ENCODE measurements around the gene PHETA2.

Gene PHETA2

GRCh38 chr22:42074132-42074811, at the start of gene PHETA2:
Gene PHETA2, plus strand, starts transcription at chr22:42074248. Its CDS starts 3,046 bp downstream, at chr22:42077294.
- in situ Hi-C loops (cut with MboI; ENCODE audit: low sequenced_read_pairs): no loop called here

DNA sequence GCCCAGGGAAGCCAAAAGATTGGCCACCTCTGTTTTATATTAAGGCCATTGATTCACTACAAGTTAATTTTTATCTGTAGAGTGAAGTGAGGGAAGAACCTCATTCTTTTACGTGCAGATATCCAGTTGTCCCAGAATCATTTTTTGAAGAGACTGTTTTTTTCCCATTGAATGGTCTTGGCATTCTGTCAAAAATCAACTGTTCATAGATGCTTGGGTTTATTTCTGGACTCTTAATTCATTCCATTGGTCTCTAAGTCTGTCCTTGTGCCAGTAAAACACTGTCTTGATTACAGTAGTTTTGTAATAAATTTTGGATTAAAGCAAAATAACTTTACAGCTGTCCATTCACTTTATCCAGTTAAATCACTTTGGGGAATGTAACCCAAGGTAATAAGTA, 48.6 kb upstream of the PHETA2 start:
- in situ Hi-C loops (cut with MboI; ENCODE audit: low sequenced_read_pairs): no loop called here

DNA sequence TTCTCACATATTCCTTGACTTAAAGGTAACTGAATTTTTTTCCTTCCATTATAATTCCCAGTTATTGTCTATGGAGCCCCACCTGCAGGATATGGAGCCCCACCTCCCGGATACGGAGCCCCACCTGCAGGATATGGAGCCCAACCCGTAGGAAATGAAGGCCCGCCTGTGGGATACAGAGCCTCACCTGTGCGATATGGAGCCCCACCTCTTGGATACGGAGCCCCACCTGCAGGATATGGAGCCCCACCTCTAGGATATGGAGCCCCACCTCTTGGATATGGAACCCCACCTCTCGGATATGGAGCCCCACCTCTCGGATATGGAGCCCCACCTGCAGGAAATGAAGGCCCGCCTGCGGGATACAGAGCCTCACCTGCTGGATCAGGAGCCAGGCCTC, 47.3 kb upstream of the PHETA2 start:
- in situ Hi-C loops (cut with MboI; ENCODE audit: low sequenced_read_pairs): no loop called here

DNA sequence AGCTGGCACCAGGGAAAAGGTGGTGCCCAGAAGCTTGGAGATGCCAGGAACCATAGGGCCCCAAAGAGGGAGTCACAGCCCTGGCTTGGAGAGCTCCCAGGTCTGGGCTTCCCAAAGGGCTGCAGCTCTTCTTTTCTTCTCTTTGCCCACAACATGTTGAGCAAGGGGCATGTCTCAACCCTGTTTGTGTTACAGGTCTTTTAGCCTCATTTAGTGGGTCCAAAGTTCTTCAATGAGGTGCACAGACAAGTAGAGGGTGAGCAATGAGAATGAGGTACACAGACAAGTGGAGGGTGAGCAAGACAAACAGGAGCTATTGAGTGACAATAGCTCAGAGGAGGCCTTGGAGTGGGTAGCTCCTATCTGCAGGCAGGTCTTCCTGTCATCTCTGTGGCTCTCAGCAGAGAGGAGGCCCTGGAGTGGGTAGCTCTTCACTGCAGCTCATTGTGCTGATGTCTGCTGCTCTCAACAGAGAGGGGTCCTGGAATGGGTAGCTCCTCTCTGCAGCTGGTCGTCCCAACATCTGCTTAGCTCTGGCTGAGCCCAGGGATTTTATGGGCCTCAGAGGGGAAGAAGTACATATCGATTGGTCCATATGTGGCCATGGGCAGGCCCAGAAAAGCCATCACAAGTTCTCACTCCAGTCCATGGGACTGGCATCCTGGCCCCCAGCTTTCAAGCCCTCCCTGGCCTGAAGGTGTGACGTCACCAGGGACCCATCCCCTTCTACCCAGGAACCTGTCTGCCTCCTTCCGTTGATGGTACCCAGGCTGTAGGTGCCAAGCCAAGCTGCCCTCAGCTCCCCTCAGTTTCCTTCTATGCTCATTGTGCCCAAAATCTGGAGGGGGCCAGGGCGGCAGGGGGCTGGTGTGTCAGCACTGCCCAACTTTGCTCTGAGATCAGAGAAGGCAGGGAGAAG, 40.5 kb upstream of the PHETA2 start:
- in situ Hi-C loops (cut with MboI; ENCODE audit: low sequenced_read_pairs): no loop called here

GRCh38 chr22:42035256-42035655, 38.8 kb upstream of the PHETA2 start:
- in situ Hi-C loops (cut with MboI; ENCODE audit: low sequenced_read_pairs): no loop called here

- in situ Hi-C loops (cut with MboI; ENCODE audit: low sequenced_read_pairs): no loop called here
Measured at GRCh38 chr22:42039271-42039670, 34.8 kb upstream of the PHETA2 start.

GRCh38 chr22:42041784-42042183, 32.3 kb upstream of the PHETA2 start:
- in situ Hi-C loops (cut with MboI; ENCODE audit: low sequenced_read_pairs): no loop called here

DNA sequence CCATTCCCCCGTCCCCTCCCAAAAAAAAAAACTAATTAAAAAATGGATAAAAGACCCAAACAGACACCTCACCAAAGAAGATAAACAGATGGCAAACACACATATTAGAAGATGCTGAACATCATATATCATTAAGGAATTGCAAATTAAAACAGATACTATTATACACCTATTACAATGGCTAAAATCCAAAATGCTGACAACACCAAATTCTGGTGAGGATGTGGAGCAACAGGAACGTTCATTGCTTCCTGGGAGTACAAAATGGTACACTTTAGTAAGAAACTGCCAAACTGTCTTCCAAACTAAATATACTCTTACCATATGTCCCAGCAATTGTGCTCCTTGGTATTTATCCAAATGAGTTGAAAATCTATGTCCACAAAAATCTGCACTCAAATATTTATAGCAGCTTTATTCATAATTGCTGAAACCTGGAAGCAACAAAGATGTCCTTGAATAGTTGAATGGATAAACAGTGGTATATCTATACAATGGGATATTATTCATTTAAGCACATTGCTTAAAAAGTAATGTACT, 23.3 kb upstream of the PHETA2 start:
- in situ Hi-C loops (cut with MboI; ENCODE audit: low sequenced_read_pairs): no loop called here

GRCh38 chr22:42052765-42053164, 21.3 kb upstream of the PHETA2 start:
- in situ Hi-C loops (cut with MboI; ENCODE audit: low sequenced_read_pairs): no loop called here

DNA sequence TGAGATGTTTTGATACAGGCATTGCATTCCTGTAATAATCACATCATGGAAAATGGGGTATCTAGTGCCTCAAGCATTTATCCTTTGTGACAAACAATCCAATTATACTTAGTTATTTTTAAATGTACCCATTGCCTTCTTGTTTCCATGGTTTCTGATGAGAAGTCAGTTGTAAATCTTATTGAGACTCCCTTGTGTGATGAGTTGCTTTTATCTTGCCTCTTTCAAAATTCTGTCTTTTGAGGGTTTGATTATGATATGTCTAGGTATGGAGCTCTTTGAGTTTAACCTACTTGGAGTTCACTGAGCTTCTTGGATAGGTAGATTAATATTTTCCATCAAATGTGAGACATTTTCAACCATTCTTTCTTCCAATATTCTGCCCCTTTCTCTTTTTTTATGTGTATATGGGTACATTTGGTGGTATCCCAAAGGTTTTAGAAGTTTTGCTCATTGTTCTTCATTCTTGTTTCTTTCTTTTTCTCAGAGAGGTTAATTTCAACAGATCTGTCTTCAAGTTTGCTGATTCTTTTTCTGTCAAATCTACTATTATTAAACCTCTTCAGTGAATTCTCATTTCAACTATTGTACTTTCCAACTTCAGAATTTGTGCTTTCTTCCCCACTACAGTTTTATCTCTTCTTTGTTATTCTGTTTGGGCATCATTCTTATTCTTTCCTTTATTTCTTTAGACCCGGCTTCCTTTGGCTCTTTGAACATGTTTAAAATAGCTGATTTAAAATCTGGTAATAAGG, 17.1 kb upstream of the PHETA2 start:
- in situ Hi-C loops (cut with MboI; ENCODE audit: low sequenced_read_pairs): no loop called here

- in situ Hi-C loops (cut with MboI; ENCODE audit: low sequenced_read_pairs): no loop called here
Measured at GRCh38 chr22:42060489-42060888, 13.6 kb upstream of the PHETA2 start.

DNA sequence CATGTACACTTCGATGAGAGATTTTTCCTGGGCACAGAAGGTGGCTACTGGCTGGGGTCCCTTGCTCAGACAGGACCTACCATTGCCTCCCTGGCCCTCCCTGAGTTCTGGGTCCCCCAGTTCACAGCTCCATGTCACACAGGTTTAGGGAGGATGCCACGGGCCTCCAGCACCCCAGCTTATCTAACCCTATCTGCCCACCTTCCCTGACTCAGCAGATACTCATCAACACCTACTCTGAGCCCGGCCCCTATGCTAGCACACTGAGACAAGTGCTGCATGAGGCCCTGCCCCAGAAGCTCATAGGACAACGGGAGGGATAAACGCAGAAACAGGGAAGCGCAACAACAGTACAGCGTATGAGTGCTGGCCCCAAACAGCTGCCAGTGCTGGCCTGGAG, 13.0 kb upstream of the PHETA2 start:
- in situ Hi-C loops (cut with MboI; ENCODE audit: low sequenced_read_pairs): no loop called here

DNA sequence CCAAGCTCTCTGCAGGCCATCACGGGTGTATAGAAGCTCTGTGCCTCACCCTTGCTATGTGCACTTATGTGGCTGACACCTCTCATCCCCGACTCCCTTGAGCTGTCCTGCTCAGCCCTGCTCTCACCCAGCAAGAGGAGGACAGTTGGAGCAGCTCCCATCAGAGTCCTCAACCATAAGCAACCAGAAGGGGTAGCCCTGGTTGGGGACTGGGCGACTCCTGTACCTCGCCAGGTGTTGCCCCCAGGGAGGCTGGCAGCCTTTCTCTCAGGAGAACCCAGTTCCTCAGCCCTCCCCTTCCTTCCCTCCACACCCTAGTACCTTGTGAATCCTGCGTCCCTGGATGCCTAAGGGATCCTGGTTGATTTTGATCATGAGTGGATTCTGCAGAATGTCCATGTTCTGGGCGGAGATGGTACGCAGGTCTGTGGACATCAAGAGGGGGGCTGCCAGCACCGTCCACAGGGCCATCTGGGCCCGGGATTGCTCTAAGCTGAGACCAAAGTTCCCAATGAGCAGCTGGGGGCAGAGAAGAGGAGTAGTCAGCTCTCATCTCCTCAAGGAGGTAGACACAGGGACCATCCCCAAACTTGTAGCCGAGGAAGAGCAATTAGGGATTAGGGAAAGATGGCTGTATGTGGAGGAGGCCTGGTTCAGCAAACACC, 11.4 kb upstream of the PHETA2 start:
- in situ Hi-C loops (cut with MboI; ENCODE audit: low sequenced_read_pairs): no loop called here

- in situ Hi-C loops (cut with MboI; ENCODE audit: low sequenced_read_pairs): no loop called here
Measured at GRCh38 chr22:42064629-42065028, 9.4 kb upstream of the PHETA2 start.

DNA sequence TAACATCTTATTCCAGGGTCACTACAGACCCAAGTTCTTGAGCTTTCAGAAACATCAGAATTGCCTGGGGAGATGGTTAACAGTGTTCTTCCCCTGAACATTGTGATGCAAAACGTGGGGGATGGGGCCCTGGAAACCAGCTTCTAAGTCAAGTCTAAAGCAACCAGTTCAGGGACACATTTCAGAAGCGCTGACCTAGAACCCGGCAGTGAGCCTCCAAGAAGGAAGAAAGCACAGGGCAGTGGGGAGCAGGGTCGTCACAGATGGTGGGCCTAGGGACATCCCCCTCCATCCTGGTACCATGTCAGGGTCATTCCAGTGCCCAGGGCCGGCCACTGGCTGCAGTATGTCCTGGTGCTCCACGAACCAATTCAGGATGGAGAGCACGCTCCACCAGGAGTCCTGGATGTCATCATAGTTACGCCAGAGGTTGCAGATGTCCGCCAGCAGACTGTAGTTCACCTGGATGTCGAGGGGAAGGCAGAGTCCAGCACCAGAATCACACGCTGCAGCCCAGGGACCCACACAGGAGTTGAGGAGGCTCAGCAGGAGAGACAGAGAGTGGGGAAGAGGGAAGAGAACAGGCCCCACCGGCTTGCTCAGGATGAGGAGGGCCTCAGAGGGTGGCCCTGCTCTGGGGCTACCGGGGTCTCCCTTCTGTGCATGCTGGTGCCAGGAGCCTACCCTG, 8.5 kb upstream of the PHETA2 start:
- in situ Hi-C loops (cut with MboI; ENCODE audit: low sequenced_read_pairs): no loop called here

GRCh38 chr22:42066126-42066761, 7.8 kb upstream of the PHETA2 start:
- in situ Hi-C loops (cut with MboI; ENCODE audit: low sequenced_read_pairs): no loop called here

GRCh38 chr22:42066937-42067336, 7.1 kb upstream of the PHETA2 start:
- in situ Hi-C loops (cut with MboI; ENCODE audit: low sequenced_read_pairs): no loop called here

DNA sequence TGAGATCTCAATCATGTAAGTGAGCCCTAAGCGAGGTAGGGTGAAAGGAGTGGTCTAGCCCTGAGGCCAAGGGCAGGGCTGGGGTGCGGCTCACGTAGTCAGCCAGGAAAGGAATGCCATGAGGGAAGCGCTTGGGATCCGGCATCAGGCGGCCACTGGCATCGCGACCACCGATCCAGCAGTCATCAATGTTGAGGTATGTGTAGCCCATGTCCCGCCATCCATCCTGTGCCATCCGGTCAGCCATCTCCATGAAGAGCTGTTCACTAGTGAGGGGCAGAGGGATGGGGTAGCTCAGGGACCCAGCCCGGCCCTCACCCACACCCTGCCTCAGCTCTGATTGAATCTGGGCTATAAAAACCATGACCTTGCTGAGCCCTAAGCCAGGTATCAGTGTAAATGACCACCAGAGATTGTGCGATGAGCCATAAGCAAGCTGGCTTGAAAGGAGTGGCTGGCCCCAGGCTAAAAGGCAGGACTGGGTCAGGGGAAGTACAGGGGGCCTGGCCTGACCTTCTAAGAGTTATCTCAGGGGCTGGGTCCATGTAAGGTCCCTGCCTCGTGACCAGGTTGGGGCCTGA, 6.3 kb upstream of the PHETA2 start:
- in situ Hi-C loops (cut with MboI; ENCODE audit: low sequenced_read_pairs): no loop called here

DNA sequence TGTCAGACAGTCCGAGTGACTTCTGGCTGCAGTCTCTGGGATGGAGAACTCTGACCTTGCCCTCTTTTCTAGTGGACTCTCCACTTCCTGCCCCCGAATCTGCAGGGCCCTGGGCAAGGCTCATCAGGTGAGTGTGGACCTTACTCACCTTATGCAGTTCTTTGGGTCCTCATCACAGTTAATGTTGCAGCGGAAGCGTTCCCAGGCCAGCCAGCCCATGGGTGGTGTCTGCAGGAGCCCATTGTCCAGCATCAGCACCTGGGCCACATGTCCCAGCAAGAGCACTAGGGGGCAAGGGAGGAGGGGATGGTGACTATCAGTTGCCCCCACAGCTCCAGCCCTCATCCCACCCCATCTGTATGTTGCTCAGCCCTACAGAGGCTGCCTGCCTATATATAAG, 5.8 kb upstream of the PHETA2 start:
- in situ Hi-C loops (cut with MboI; ENCODE audit: low sequenced_read_pairs): no loop called here
